Activated T-helper 2 cell treated with anti-CD3 and anti-CD28 coated beads, Interferon-gamma antibody, Interleukin-2, Interleukin-4, amounts not matched to agents 10 μg/mL and 5 μg/mL and 100 μg/mL, durations not matched to agents 14 hours and 24 hours and 36 hours (primary cell): Measurements from ENCODE around the gene FRMPD2. TPM values are rescaled to one million over a fixed set of nuclear protein-coding genes. Genes with fewer than 3 reads are reported as not detected.

Experiments
- DNase-seq: peaks from one replicate; pipeline ENCODE4 v3.0.0; 2021; ENCODE audit warnings: low spot score
- H3K27ac Mint-ChIP-seq: one replicate; pipeline ENCODE4 v1.8.0; 2021; ENCODE audit warnings: mixed read lengths
- H3K27me3 Mint-ChIP-seq: one replicate; pipeline ENCODE4 v1.8.0; 2021; ENCODE audit warnings: low read depth, mixed read lengths
- H3K36me3 Mint-ChIP-seq: one replicate; pipeline ENCODE4 v1.8.0; 2021; ENCODE audit warnings: low read depth, mixed read lengths
- H3K4me1 Mint-ChIP-seq: one replicate; pipeline ENCODE4 v1.8.0; 2021; ENCODE audit warnings: low read depth, mixed read lengths
- H3K4me3 Mint-ChIP-seq: one replicate; pipeline ENCODE4 v1.8.0; 2021; ENCODE audit warnings: low read depth, mild to moderate bottlenecking, moderate library complexity, mixed read lengths
- H3K9me3 Mint-ChIP-seq: one replicate; pipeline ENCODE4 v1.8.0; 2021; ENCODE audit warnings: mixed read lengths
- intact Hi-C: fragments of 100-400 bp; cut with micrococcal nuclease; formaldehyde crosslinking; loops from one replicate; pipeline ENCODE4 v1.15.1; 2023
- total RNA-seq: library from RNA; stranded (reverse); gene quantifications from 2 replicates; pipeline ENCODE4 v1.2.3, GENCODE V29; 2022

Gene FRMPD2
- total RNA-seq, 1 donor from 2014 or later = 0.09 TPM

GRCh38 chr10:48300556-48300955 lies 26.1 kb upstream of the FRMPD2 start:
- H3K36me3 Mint-ChIP-seq = no peaks in the 10 kb centered on the region
- intact Hi-C loops = loop anchor here (10.0 kb wide), 1 partner anchor 494 kb away; no protein-coding TSS in a partner anchor
- H3K27ac Mint-ChIP-seq = no peak overlapping the region
- H3K4me3 Mint-ChIP-seq = no peak overlapping the region
- no peak for DNase-seq
- peaks cover 5% of the 10 kb centered on the region for H3K27me3 Mint-ChIP-seq
- no peaks in the 10 kb centered on the region for H3K9me3 Mint-ChIP-seq
- peaks cover 4% of the 10 kb centered on the region for H3K4me1 Mint-ChIP-seq

- H3K27ac Mint-ChIP-seq = no peak overlapping the region
Measured at GRCh38 chr10:48299692-48300091, 25.2 kb upstream of the FRMPD2 start.

GRCh38 chr10:48299066-48299465 lies 24.6 kb upstream of the FRMPD2 start:
- Mint-ChIP-seq H3K27me3 (peaks cover 4% of the 10 kb centered on the region), H3K4me1 (peaks cover 4% of the 10 kb centered on the region), H3K27ac (no peak overlapping the region), H3K36me3 (no peaks in the 10 kb centered on the region), H3K4me3 (no peak overlapping the region), H3K9me3 (no peaks in the 10 kb centered on the region)
- no peak for DNase-seq
- intact Hi-C loops = no loop called here

More at GRCh38 chr10:48299692-48300091, 25.2 kb upstream of the FRMPD2 start:
- intact Hi-C loops = loop anchor here (10.0 kb wide), 1 partner anchor 495 kb away; no protein-coding TSS in a partner anchor
- Mint-ChIP-seq H3K4me3 (no peak overlapping the region), H3K36me3 (no peaks in the 10 kb centered on the region), H3K9me3 (no peaks in the 10 kb centered on the region), H3K27me3 (peaks cover 4% of the 10 kb centered on the region), H3K4me1 (peaks cover 4% of the 10 kb centered on the region)
- DNase-seq = no peak

- Mint-ChIP-seq H3K4me1 (peaks cover 2% of the 10 kb centered on the region), H3K27ac (no peak overlapping the region), H3K36me3 (no peaks in the 10 kb centered on the region), H3K4me3 (no peak overlapping the region), H3K9me3 (no peaks in the 10 kb centered on the region), H3K27me3 (peaks cover 2% of the 10 kb centered on the region)
- intact Hi-C loops = no loop called here
- DNase-seq = no peak
Measured at GRCh38 chr10:48296576-48297098, 22.1 kb upstream of the FRMPD2 start.

- no peak overlapping the region for H3K4me3 Mint-ChIP-seq
- no peaks in the 10 kb centered on the region for H3K27me3 Mint-ChIP-seq
- peaks cover 19% of the 10 kb centered on the region for H3K4me1 Mint-ChIP-seq
- intact Hi-C loops = no loop called here
- no peak for DNase-seq
- no peaks in the 10 kb centered on the region for H3K36me3 Mint-ChIP-seq
- H3K27ac Mint-ChIP-seq = no peak overlapping the region
- no peaks in the 10 kb centered on the region for H3K9me3 Mint-ChIP-seq
Measured at GRCh38 chr10:48294431-48294830, 19.9 kb upstream of the FRMPD2 start.

GRCh38 chr10:48292616-48293015 lies 18.1 kb upstream of the FRMPD2 start:
- H3K9me3 Mint-ChIP-seq = no peaks in the 10 kb centered on the region
- H3K4me1 Mint-ChIP-seq = peaks cover 32% of the 10 kb centered on the region
- no peak for DNase-seq
- no peak overlapping the region for H3K27ac Mint-ChIP-seq
- intact Hi-C loops = no loop called here
- no peak overlapping the region for H3K4me3 Mint-ChIP-seq
- no peaks in the 10 kb centered on the region for H3K27me3 Mint-ChIP-seq
- H3K36me3 Mint-ChIP-seq = no peaks in the 10 kb centered on the region

GRCh38 chr10:48291190-48291589 lies 16.7 kb upstream of the FRMPD2 start:
- H3K27ac Mint-ChIP-seq = no peak overlapping the region
- H3K4me1 Mint-ChIP-seq = peaks cover 41% of the 10 kb centered on the region
- no peaks in the 10 kb centered on the region for H3K36me3 Mint-ChIP-seq
- no peaks in the 10 kb centered on the region for H3K9me3 Mint-ChIP-seq
- H3K27me3 Mint-ChIP-seq = no peaks in the 10 kb centered on the region
- DNase-seq = no peak
- intact Hi-C loops = no loop called here
- H3K4me3 Mint-ChIP-seq = no peak overlapping the region

- Mint-ChIP-seq H3K9me3 (peaks cover 1% of the 10 kb centered on the region), H3K27me3 (no peaks in the 10 kb centered on the region), H3K27ac (no peak overlapping the region), H3K4me1 (peaks cover 41% of the 10 kb centered on the region), H3K4me3 (no peak overlapping the region), H3K36me3 (no peaks in the 10 kb centered on the region)
- no peak for DNase-seq
- intact Hi-C loops = no loop called here
Measured at GRCh38 chr10:48290286-48290685, 15.8 kb upstream of the FRMPD2 start.

- no peak overlapping the region for H3K4me3 Mint-ChIP-seq
- H3K27ac Mint-ChIP-seq = no peak overlapping the region
- H3K27me3 Mint-ChIP-seq = no peaks in the 10 kb centered on the region
- no peaks in the 10 kb centered on the region for H3K36me3 Mint-ChIP-seq
- peak; percentile 29 for DNase-seq
- intact Hi-C loops = loop anchor here (2.0 to 5.0 kb wide), 3 partner anchors 23 to 75 kb away; no protein-coding TSS in a partner anchor
- peaks cover 41% of the 10 kb centered on the region for H3K4me1 Mint-ChIP-seq
- H3K9me3 Mint-ChIP-seq = peaks cover 7% of the 10 kb centered on the region
Measured at GRCh38 chr10:48289501-48290238, 15.2 kb upstream of the FRMPD2 start.

- Mint-ChIP-seq H3K4me3 (no peak overlapping the region), H3K4me1 (peaks cover 41% of the 10 kb centered on the region), H3K27me3 (no peaks in the 10 kb centered on the region), H3K9me3 (peaks cover 13% of the 10 kb centered on the region), H3K36me3 (no peaks in the 10 kb centered on the region), H3K27ac (no peak overlapping the region)
- intact Hi-C loops = loop anchor here (2.0 to 5.0 kb wide), 3 partner anchors 22 to 74 kb away; no protein-coding TSS in a partner anchor
- no peak for DNase-seq
Measured at GRCh38 chr10:48288661-48289060, 14.2 kb upstream of the FRMPD2 start.

GRCh38 chr10:48287417-48288391 lies 13.2 kb upstream of the FRMPD2 start:
- H3K36me3 Mint-ChIP-seq = no peaks in the 10 kb centered on the region
- H3K27ac Mint-ChIP-seq = peak overlapping the region; percentile 4
- H3K4me3 Mint-ChIP-seq = no peak overlapping the region
- H3K4me1 Mint-ChIP-seq = peaks cover 41% of the 10 kb centered on the region
- DNase-seq = no peak
- H3K27me3 Mint-ChIP-seq = no peaks in the 10 kb centered on the region
- H3K9me3 Mint-ChIP-seq = peaks cover 15% of the 10 kb centered on the region
- intact Hi-C loops = loop anchor here (2.0 to 5.0 kb wide), 3 partner anchors 21 to 73 kb away; no protein-coding TSS in a partner anchor

- DNase-seq = no peak
- Mint-ChIP-seq H3K4me3 (no peak overlapping the region), H3K4me1 (peaks cover 40% of the 10 kb centered on the region), H3K36me3 (no peaks in the 10 kb centered on the region), H3K9me3 (peaks cover 22% of the 10 kb centered on the region), H3K27me3 (no peaks in the 10 kb centered on the region), H3K27ac (no peak overlapping the region)
- intact Hi-C loops = loop anchor here (5.0 kb wide), 1 partner anchor 54 kb away; no protein-coding TSS in a partner anchor
Measured at GRCh38 chr10:48286356-48286755, 11.9 kb upstream of the FRMPD2 start.
